H1 (cell line): Measurements from ENCODE around the gene PLA2G15. TPM values are rescaled to one million over a fixed set of nuclear protein-coding genes. Genes with fewer than 3 reads are reported as not detected.

Experiments used
- CTCF ChIA-PET: fragments of 300-600 bp; sonication (Branson Sonifier 250); formaldehyde crosslinking; loops from one replicate; lab custom pipeline; 2021; ENCODE audit not compliant: partially characterized antibody; lab: Charles Lee
- POLR2A ChIA-PET: fragments of 300-600 bp; sonication (Branson Sonifier 250); formaldehyde crosslinking; loops from one replicate; lab custom pipeline; 2021; ENCODE audit warnings: inconsistent platforms; ENCODE audit not compliant: partially characterized antibody; lab: Charles Lee
- DNase-seq, 2 experiments: peaks; one replicate each; pipeline versions ENCODE4 v3.0.0 to v3.0.0-alpha.2; 2010 to 2022; ENCODE audit warnings: low spot score in 2 of 2, low read depth in 1 of 2, mixed read lengths in 1 of 2
- FAIRE-seq: peaks from 2 replicates; lab custom pipeline; 2011; peaks lifted over from hg19 to GRCh38; lab: Jason Lieb, UNC
- H2AFZ ChIP-seq: 2 replicates; pipeline ENCODE4 v1.8.1; 2012; ENCODE audit warnings: low read length, inconsistent platforms
- H2AK5ac ChIP-seq: 2 replicates; pipeline ENCODE4 v1.6.1; 2013; ENCODE audit warnings: low read depth, low read length
- H2BK120ac ChIP-seq: replicated peaks from 2 replicates; pipeline ENCODE3; 2013; ENCODE audit warnings: low read depth, low read length, inconsistent platforms
- H2BK12ac ChIP-seq: 2 replicates; pipeline ENCODE4 v1.6.1; 2013; ENCODE audit warnings: low read depth, low read length
- H2BK15ac ChIP-seq: 2 replicates; pipeline ENCODE4 v1.6.1; 2013; ENCODE audit warnings: low read length
- H2BK20ac ChIP-seq: 2 replicates; pipeline ENCODE4 v1.6.1; 2013; ENCODE audit warnings: low read length
- H2BK5ac ChIP-seq: 2 replicates; pipeline ENCODE4 v1.6.1; 2013; ENCODE audit warnings: low read depth, low read length
- H3K14ac ChIP-seq: 2 replicates; pipeline ENCODE4 v1.6.1; 2013; ENCODE audit warnings: inconsistent platforms; ENCODE audit not compliant: insufficient read length
- H3K18ac ChIP-seq: 2 replicates; pipeline ENCODE4 v1.6.1; 2013; ENCODE audit warnings: low read length; ENCODE audit errors: extremely low read depth
- H3K23ac ChIP-seq: 2 replicates; pipeline ENCODE4 v1.6.1; 2013; ENCODE audit warnings: inconsistent platforms; ENCODE audit not compliant: insufficient read length
- H3K23me2 ChIP-seq: 2 replicates; pipeline ENCODE4 v1.6.1; 2013; ENCODE audit warnings: low read depth, low read length
- H3K27ac ChIP-seq: 2 replicates; pipeline ENCODE4 v1.6.1; 2011; ENCODE audit warnings: low read depth, low read length, inconsistent platforms
- H3K27me3 ChIP-seq, 4 experiments: replicated peaks in 1 of 4; 1 replicate in 1 of 4; 2 replicates in 3 of 4; pipeline versions ENCODE4 v1.6.1 to v1.8.1; 2011 to 2013; ENCODE audit warnings: low read length in 3 of 4, mild to moderate bottlenecking in 3 of 4, inconsistent platforms in 2 of 4, mixed read lengths in 2 of 4, moderate library complexity in 1 of 4; ENCODE audit not compliant: control insufficient read depth in 3 of 4, insufficient read depth in 3 of 4; ENCODE audit errors: extremely low read depth in 1 of 4
- H3K36me3 ChIP-seq, 4 experiments: 2 replicates each; pipeline versions ENCODE4 v1.6.1 to v1.8.1; 2011 to 2013; ENCODE audit warnings: mild to moderate bottlenecking in 4 of 4, low read length in 3 of 4, moderate library complexity in 2 of 4, control low read depth in 1 of 4, inconsistent platforms in 1 of 4; ENCODE audit not compliant: insufficient read depth in 4 of 4, control insufficient read depth in 2 of 4
- H3K4ac ChIP-seq: replicated peaks from 2 replicates; pipeline ENCODE3; 2013; ENCODE audit warnings: low read length, low read depth, mixed read lengths, inconsistent platforms; ENCODE audit not compliant: insufficient read length
- H3K4me1 ChIP-seq, 4 experiments: replicated peaks in 1 of 4; 1 replicate in 1 of 4; 2 replicates in 3 of 4; pipeline versions ENCODE4 v1.6.1 to v1.8.1; 2011 to 2013; ENCODE audit warnings: low read length in 3 of 4, inconsistent platforms in 2 of 4, mixed read lengths in 1 of 4; ENCODE audit not compliant: insufficient read depth in 4 of 4, control insufficient read depth in 3 of 4
- H3K4me2 ChIP-seq, 2 experiments: 2 replicates each; pipeline versions ENCODE4 v1.6.1 to v1.8.1; 2011 to 2013; ENCODE audit warnings: low read depth in 2 of 2, low read length in 2 of 2, control low read depth in 1 of 2, inconsistent platforms in 1 of 2, mild to moderate bottlenecking in 1 of 2; ENCODE audit not compliant: insufficient read depth in 1 of 2
- H3K4me3 ChIP-seq, 4 experiments: fragments of 200-600, 300-600 bp in 1 of 4; sonication (generic), shearing (Covaris generic), sonication (Bioruptor Twin) in 1 of 4; 2 replicates each; pipeline versions ENCODE4 v1.5.1 to v1.8.1; 2011 to 2016; ENCODE audit warnings: low read length in 4 of 4, low read depth in 3 of 4, control low read depth in 2 of 4, inconsistent platforms in 2 of 4, mild to moderate bottlenecking in 2 of 4, mixed read lengths in 1 of 4, moderate library complexity in 1 of 4; ENCODE audit not compliant: insufficient read depth in 2 of 4; ENCODE audit errors: extremely low read depth in 1 of 4
- H3K56ac ChIP-seq: replicated peaks from 2 replicates; pipeline ENCODE3; 2013; ENCODE audit warnings: low read depth, mild to moderate bottlenecking, mixed read lengths, low read length, inconsistent platforms; ENCODE audit not compliant: insufficient read length
- H3K79me1 ChIP-seq: 2 replicates; pipeline ENCODE4 v1.6.1; 2013; ENCODE audit warnings: low read depth, low read length, control low read depth
- H3K79me2 ChIP-seq, 2 experiments: 2 replicates each; pipeline versions ENCODE4 v1.6.1 to v1.8.1; 2012 to 2013; ENCODE audit warnings: low read length in 2 of 2, mild to moderate bottlenecking in 2 of 2, inconsistent platforms in 1 of 2; ENCODE audit not compliant: insufficient read depth in 2 of 2, control insufficient read depth in 1 of 2
- H3K9ac ChIP-seq, 4 experiments: replicated peaks in 1 of 4; 1 replicate in 1 of 4; 2 replicates in 3 of 4; pipeline versions ENCODE4 v1.6.1 to v1.8.1; 2011 to 2013; ENCODE audit warnings: low read depth in 3 of 4, low read length in 3 of 4, control low read depth in 2 of 4, mild to moderate bottlenecking in 2 of 4, moderate library complexity in 2 of 4, inconsistent platforms in 1 of 4; ENCODE audit errors: extremely low read depth in 1 of 4
- H3K9me3 ChIP-seq, 2 experiments: 2 replicates each; pipeline versions ENCODE4 v1.6.1 to v1.8.1; 2012 to 2013; ENCODE audit warnings: mild to moderate bottlenecking in 2 of 2, moderate library complexity in 2 of 2, control low read depth in 1 of 2, inconsistent platforms in 1 of 2, low read depth in 1 of 2, low read length in 1 of 2, mixed read lengths in 1 of 2; ENCODE audit not compliant: insufficient read depth in 2 of 2
- H4K20me1 ChIP-seq, 2 experiments: replicated peaks in 1 of 2; 2 replicates each; pipeline versions ENCODE3 to v1.8.1; 2011 to 2013; ENCODE audit warnings: inconsistent platforms in 2 of 2, low read length in 2 of 2, mild to moderate bottlenecking in 1 of 2; ENCODE audit not compliant: insufficient read depth in 2 of 2, control insufficient read depth in 1 of 2
- H4K5ac ChIP-seq: 2 replicates; pipeline ENCODE4 v1.6.1; 2013; ENCODE audit warnings: low read length, low read depth, mixed read lengths, inconsistent platforms; ENCODE audit not compliant: insufficient read length
- H4K8ac ChIP-seq: 2 replicates; pipeline ENCODE4 v1.8.0; 2013; ENCODE audit warnings: mild to moderate bottlenecking, moderate library complexity, low read length, inconsistent platforms; ENCODE audit not compliant: insufficient read depth; ENCODE audit errors: extremely low read depth
- H4K91ac ChIP-seq: replicated peaks from 2 replicates; pipeline ENCODE3; 2013; ENCODE audit warnings: low read length, mixed read lengths, inconsistent platforms; ENCODE audit not compliant: insufficient read length
- CHD1 ChIP-seq: IDR thresholded peaks from 2 replicates; pipeline ENCODE4 v1.6.1; 2012; ENCODE audit warnings: low read depth, low read length, improper control_type of control experiment
- GTF2F1 ChIP-seq: IDR thresholded peaks from 2 replicates; pipeline ENCODE4 v1.6.1; 2012; ENCODE audit warnings: low read depth, low read length, improper control_type of control experiment, borderline replicate concordance
- POU5F1 ChIP-seq: IDR thresholded peaks from 2 replicates; pipeline ENCODE4 v1.6.1; 2011; ENCODE audit warnings: low read depth, mild to moderate bottlenecking, low read length, moderate library complexity
- WGBS, 2 experiments: shearing (Covaris generic) in 1 of 2; methylation state at CpG; one replicate each; pipeline versions ENCODE4 v1.1.6 to v1.1.7; 2013 to 2015; ENCODE audit warnings: low lambda C conversion rate in 2 of 2, mixed read lengths in 2 of 2, inconsistent platforms in 1 of 2, low coverage in 1 of 2, missing lambda C conversion rate in 1 of 2; ENCODE audit not compliant: insufficient replicate concordance in 2 of 2, insufficient coverage in 1 of 2, insufficient read length in 1 of 2; ENCODE audit errors: extremely low coverage in 1 of 2, missing lambda C conversion rate in 1 of 2; 5-methylcytosine and 5-hydroxymethylcytosine counted together
- polyA plus RNA-seq, 7 experiments: library from polyadenylated mRNA; depleted of rRNA in 3 of 7; stranded (reverse) in 5 of 7; unstranded in 2 of 7; fragments of >200 nt in 5 of 7; fragments of 200-250 nt in 2 of 7; gene quantifications; 1 replicate in 5 of 7; 2 replicates in 1 of 7; 4 replicates in 1 of 7; pipeline versions ENCODE4 v1.2.1 to v1.2.3, GENCODE V29; 2011 to 2013; ENCODE audit warnings: missing spikeins in 2 of 7, mixed read lengths in 2 of 7
- total RNA-seq: library from RNA; stranded (reverse); fragmentation: NEBNext Ultra II Directional; extraction: Animal tissue kit (Norgen Biotek cat#: 25700); gene quantifications from 2 replicates; pipeline ENCODE4 v1.2.1, GENCODE V29; 2021
- TF ChIP-seq, protein P1 (sequence below): IDR thresholded peaks from 2 replicates; pipeline ENCODE4 v1.6.1; 2012; ENCODE audit warnings: low read length, inconsistent platforms

Gene PLA2G15
- total and polyA plus RNA-seq, 2 of the 8 experiments (the other 6 are each of a cell fraction or from before 2014, with no cell fraction given) = 11.2 to 12.0 TPM

GRCh38 chr16:68246666-68247065 lies 1.5 kb downstream of the PLA2G15 start:
- H3K4me1 ChIP-seq = peaks cover 0 to 5% (median 3%) of the 10 kb centered on the region in 4 experiments; a peak in 5 of 7 replicates
- H2BK12ac ChIP-seq = no peak overlapping the region
- H3K18ac ChIP-seq = no peak overlapping the region
- H2BK5ac ChIP-seq = no peak overlapping the region
- H3K4ac ChIP-seq = no peak overlapping the region
- no peak overlapping the region for H3K56ac ChIP-seq
- POLR2A ChIA-PET = interaction anchor here (0.8 to 3.3 kb wide), 2 partner anchors 11 to 150 kb away, joined by 3 to 21 read pairs; partner anchors contain the start of gene ESRP2
- H3K9ac ChIP-seq = no peak overlapping the region
- peaks cover 2% of the 10 kb centered on the region; the same call in 1 of the 2 replicates for H3K79me1 ChIP-seq
- no peak overlapping the region for H2AFZ ChIP-seq
- FAIRE-seq (no peak), DNase-seq (no peak)
- H2BK120ac ChIP-seq = no peak overlapping the region
- H3K4me2 ChIP-seq = no peak overlapping the region; a peak in 1 of 4 replicates
- H2AK5ac ChIP-seq = no peak overlapping the region
- WGBS, 2 experiments = 94% methylated on average over 5 of the region's 5 CpGs; no CpG with 5 or more reads in 1 of the 2 experiments
- no peaks in the 10 kb centered on the region for H3K79me2 ChIP-seq
- H3K14ac ChIP-seq = no peak overlapping the region
- H3K27me3 ChIP-seq = peaks cover 0 to 8% (median 5%) of the 10 kb centered on the region in 4 experiments; a peak in 5 of 7 replicates
- no peak overlapping the region for H2BK15ac ChIP-seq
- H4K5ac ChIP-seq = no peak overlapping the region
- CTCF ChIA-PET = interaction anchor here (1.3 to 7.6 kb wide), 4 partner anchors 11 to 206 kb away, joined by 3 to 80 read pairs (median 6); partner anchors contain the start of gene SLC7A6
- H3K23ac ChIP-seq = no peak overlapping the region
- H3K23me2 ChIP-seq = peaks cover 13% of the 10 kb centered on the region; the same call in 1 of the 2 replicates
- H2BK20ac ChIP-seq = no peak overlapping the region
- no peaks in the 10 kb centered on the region for H3K9me3 ChIP-seq
- H4K20me1 ChIP-seq = peaks cover 0 to 1% of the 10 kb centered on the region in 2 experiments
- no peak overlapping the region for H3K4me3 ChIP-seq
- H4K91ac ChIP-seq = no peak overlapping the region
- no peak overlapping the region for H3K27ac ChIP-seq
- no peaks in the 10 kb centered on the region for H3K36me3 ChIP-seq
- no peak overlapping the region for H4K8ac ChIP-seq
- TF ChIP-seq, protein P1, sequence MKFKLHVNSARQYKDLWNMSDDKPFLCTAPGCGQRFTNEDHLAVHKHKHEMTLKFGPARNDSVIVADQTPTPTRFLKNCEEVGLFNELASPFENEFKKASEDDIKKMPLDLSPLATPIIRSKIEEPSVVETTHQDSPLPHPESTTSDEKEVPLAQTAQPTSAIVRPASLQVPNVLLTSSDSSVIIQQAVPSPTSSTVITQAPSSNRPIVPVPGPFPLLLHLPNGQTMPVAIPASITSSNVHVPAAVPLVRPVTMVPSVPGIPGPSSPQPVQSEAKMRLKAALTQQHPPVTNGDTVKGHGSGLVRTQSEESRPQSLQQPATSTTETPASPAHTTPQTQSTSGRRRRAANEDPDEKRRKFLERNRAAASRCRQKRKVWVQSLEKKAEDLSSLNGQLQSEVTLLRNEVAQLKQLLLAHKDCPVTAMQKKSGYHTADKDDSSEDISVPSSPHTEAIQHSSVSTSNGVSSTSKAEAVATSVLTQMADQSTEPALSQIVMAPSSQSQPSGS = no peak
- no peak for TF ChIP-seq CHD1
- TF ChIP-seq GTF2F1 = no peak
- no peak for TF ChIP-seq POU5F1
